GM23248 (cell line): ENCODE measurements around the gene CALN1.

Source experiments
- EZH2 ChIP-seq: fragments of 200-600 bp; sonication (generic); IDR thresholded peaks from 2 replicates; pipeline ENCODE4 v1.6.1; 2018; ENCODE audit warnings: antibody characterized with exemption, mild to moderate bottlenecking; ENCODE audit not compliant: insufficient read depth, poor library complexity, severe bottlenecking
- EZH2phosphoT487 ChIP-seq: fragments of 200-600 bp; sonication (generic); IDR thresholded peaks from 2 replicates; pipeline ENCODE4 v1.6.1; 2018; ENCODE audit warnings: antibody characterized with exemption, moderate library complexity, mild to moderate bottlenecking, low read depth; ENCODE audit not compliant: insufficient read depth

GRCh38 chr7:71793251-71793650, 618.9 kb downstream of the CALN1 start:
- no peak for TF ChIP-seq EZH2
- TF ChIP-seq EZH2phosphoT487: no peak
